ENCODE results near the gene DIRAS3.

DNA sequence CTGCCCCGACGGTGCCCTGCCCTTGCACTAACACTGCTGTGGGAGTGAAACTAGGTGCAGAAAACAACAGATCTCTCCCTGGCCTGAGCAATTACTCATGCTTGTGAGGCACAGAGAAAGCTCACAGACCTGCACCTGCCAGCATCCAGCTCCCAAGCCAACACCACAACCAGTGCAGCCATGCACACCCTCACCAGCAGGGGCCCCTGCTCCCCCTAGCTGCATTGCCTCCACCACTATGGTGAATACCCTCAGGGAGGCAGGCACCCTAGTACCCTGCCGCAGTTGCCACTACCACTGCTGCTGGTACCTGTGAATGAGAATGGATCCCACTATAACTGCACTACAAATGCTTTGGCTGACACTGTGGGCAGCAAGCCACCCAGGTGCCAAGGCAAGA is 7.1 kb upstream of the DIRAS3 start:
- TF ChIP-seq, protein P1, sequence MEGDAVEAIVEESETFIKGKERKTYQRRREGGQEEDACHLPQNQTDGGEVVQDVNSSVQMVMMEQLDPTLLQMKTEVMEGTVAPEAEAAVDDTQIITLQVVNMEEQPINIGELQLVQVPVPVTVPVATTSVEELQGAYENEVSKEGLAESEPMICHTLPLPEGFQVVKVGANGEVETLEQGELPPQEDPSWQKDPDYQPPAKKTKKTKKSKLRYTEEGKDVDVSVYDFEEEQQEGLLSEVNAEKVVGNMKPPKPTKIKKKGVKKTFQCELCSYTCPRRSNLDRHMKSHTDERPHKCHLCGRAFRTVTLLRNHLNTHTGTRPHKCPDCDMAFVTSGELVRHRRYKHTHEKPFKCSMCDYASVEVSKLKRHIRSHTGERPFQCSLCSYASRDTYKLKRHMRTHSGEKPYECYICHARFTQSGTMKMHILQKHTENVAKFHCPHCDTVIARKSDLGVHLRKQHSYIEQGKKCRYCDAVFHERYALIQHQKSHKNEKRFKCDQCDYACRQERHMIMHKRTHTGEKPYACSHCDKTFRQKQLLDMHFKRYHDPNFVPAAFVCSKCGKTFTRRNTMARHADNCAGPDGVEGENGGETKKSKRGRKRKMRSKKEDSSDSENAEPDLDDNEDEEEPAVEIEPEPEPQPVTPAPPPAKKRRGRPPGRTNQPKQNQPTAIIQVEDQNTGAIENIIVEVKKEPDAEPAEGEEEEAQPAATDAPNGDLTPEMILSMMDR (conservative IDR thresholded peaks at IDR 0.05) = no peak
- TF ChIP-seq ZFX (IDR thresholded peaks at IDR 0.05) = no peak
